ENCODE results near the gene OR2L3. TPM values are rescaled to one million over a fixed set of nuclear protein-coding genes. Genes with fewer than 3 reads are reported as not detected.

OR2L3 gene, protein sequence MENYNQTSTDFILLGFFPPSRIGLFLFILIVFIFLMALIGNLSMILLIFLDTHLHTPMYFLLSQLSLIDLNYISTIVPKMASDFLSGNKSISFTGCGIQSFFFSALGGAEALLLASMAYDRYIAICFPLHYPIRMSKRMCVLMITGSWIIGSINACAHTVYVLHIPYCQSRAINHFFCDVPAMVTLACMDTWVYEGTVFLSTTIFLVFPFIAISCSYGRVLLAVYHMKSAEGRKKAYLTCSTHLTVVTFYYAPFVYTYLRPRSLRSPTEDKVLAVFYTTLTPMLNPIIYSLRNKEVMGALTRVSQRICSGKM
- polyA plus RNA-seq, result not detected

DNA sequence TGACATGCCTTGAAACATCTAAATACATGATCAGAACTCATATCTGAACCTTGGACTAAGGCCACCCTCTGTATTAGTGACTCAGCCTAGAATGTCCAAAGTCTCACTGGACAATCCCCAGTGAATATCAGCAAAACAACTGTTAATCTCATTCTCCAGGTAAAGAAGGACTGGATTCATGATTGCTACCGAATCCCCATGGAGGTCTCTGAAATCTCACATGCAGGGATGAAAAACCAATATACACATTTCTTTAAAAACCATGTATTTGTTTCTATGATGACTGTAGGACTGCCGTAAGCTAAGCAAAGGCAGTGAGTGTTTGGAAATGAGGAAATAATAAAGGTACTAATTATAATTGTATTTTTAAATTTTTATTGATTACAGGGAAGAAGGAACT, at the start of gene OR2L3:
OR2L3 (plus strand) TSS at position 301 of the 400 bp plus-strand sequence. CDS start 13,846 bp downstream, outside the sequence.
- H3K36me3 Mint-ChIP-seq, result peaks cover 0 to 3% (median 0%) of the 10 kb centered on the region in 3 donors
- H3K27me3 Mint-ChIP-seq (ENCODE audit: low read depth in 3 of 3), result peaks cover 0 to 2% (median 2%) of the 10 kb centered on the region in 3 donors
- H3K9me3 Mint-ChIP-seq, result peaks cover 7 to 44% (median 13%) of the 10 kb centered on the region in 6 donors
- DNase-seq, result no peak
- no peaks in the 10 kb centered on the region for H3K4me1 Mint-ChIP-seq
- H3K27ac Mint-ChIP-seq, result no peak within 1 kb of the TSS
- H3K4me3 Mint-ChIP-seq, result no peak within 1 kb of the TSS

DNA sequence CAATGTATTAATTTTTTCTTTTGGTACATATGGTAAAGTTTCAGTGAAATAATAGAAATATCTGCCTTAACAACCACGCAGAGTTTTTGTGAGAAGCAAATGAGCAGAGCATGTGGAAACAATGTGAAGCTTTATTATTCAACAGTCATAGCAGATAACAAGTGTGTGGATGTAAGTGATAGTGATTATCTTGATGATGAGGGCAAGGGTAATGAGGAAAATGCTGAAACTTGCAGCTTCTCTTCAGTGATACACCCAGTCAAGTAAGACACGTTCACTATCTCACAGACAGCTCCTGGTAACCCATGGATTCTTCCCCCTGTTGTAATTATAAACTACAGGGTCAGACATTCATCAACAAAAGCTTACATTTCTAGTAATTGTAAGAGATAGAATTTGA, 47.8 kb upstream of the OR2L3 start:
- H3K9me3 Mint-ChIP-seq, result peaks cover 2 to 13% (median 6%) of the 10 kb centered on the region in 6 donors

DNA sequence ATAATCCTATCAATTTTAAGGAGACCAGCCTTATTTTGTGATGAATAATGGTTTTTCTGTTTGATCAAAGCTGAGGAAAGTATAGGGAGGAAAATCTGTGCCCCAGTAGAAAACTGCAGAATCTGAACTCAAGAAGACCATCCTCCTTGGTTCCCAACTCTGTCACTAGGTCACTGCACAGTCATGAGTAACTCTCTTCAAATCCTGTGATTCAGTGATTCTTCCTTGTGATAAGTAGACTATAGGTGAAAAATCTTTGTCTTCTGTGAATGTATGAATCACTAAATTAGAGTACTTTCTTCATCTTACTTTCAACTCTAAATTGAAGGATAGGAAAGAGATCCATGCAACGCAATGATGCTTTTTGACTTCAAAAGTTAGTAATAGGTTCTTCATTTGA, 46.5 kb upstream of the OR2L3 start:
- H3K4me1 Mint-ChIP-seq, result no peaks in the 10 kb centered on the region
- H3K27ac Mint-ChIP-seq, result no peak overlapping the region
- H3K9me3 Mint-ChIP-seq, result peaks cover 0 to 14% (median 7%) of the 10 kb centered on the region in 6 donors
- H3K36me3 Mint-ChIP-seq, result no peaks in the 10 kb centered on the region
- no peak overlapping the region for H3K4me3 Mint-ChIP-seq
- no peak for DNase-seq
- peaks cover 0 to 2% (median 0%) of the 10 kb centered on the region in 3 donors for H3K27me3 Mint-ChIP-seq (ENCODE audit: low read depth in 3 of 3)

More for the DNA sequence above, 47.8 kb upstream of the OR2L3 start:
- H3K4me1 Mint-ChIP-seq, result no peaks in the 10 kb centered on the region
- H3K36me3 Mint-ChIP-seq, result no peaks in the 10 kb centered on the region
- H3K4me3 Mint-ChIP-seq, result no peak overlapping the region
- no peak overlapping the region for H3K27ac Mint-ChIP-seq
- DNase-seq, result no peak
- H3K27me3 Mint-ChIP-seq (ENCODE audit: low read depth in 3 of 3), result peaks cover 0 to 2% (median 0%) of the 10 kb centered on the region in 3 donors

DNA sequence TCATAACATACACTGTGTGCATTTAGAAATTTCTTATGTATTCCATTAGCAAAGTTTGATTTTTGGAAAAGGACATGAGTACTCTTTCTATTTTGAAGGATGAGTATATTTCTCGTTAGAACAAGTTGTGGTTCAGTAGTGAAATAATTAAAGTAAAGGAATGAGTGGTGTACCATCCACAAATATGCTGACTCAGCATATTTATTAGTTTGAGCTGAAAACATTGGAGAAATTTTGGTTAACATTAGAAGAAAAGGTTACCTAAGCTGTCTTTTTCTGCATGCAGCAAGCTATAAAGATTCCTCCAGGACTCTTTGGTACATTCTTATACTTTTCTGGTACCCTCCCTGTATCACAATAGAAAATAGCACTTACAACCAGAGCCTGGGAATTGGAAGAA, 38.9 kb upstream of the OR2L3 start:
- no peak for DNase-seq
- Mint-ChIP-seq H3K4me3 (no peak overlapping the region), H3K27ac (no peak overlapping the region), H3K9me3 (peaks cover 20 to 53% (median 39%) of the 10 kb centered on the region in 6 donors), H3K36me3 (peaks cover 0 to 5% (median 0%) of the 10 kb centered on the region in 3 donors), H3K27me3 (ENCODE audit: low read depth in 3 of 3) (peaks cover 0 to 5% (median 3%) of the 10 kb centered on the region in 3 donors), H3K4me1 (no peaks in the 10 kb centered on the region)

DNA sequence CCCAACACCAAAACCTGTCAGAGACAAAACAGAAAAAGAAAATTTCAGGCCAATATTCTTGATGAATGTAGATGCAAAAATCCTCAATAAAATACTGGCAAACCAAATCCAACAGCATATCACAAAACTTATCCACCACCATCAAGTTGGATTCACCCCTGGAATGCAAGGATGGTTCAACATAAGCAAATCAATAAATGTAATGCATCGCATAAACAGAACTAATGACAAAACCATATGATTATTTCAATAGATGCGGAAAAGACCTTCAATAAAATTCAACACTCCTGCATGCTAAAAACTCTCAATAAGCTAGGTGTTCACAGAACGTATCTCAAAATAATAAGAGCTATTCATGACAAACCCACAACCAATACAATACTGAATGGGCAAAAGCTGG, 37.0 kb upstream of the OR2L3 start:
- peaks cover 0 to 5% (median 0%) of the 10 kb centered on the region in 3 donors for H3K36me3 Mint-ChIP-seq
- H3K9me3 Mint-ChIP-seq, result peaks cover 20 to 42% (median 34%) of the 10 kb centered on the region in 6 donors
- no peak for DNase-seq
- peaks cover 0 to 5% (median 3%) of the 10 kb centered on the region in 3 donors for H3K27me3 Mint-ChIP-seq (ENCODE audit: low read depth in 3 of 3)
- no peak overlapping the region for H3K4me3 Mint-ChIP-seq
- H3K4me1 Mint-ChIP-seq, result no peaks in the 10 kb centered on the region
- no peak overlapping the region for H3K27ac Mint-ChIP-seq

DNA sequence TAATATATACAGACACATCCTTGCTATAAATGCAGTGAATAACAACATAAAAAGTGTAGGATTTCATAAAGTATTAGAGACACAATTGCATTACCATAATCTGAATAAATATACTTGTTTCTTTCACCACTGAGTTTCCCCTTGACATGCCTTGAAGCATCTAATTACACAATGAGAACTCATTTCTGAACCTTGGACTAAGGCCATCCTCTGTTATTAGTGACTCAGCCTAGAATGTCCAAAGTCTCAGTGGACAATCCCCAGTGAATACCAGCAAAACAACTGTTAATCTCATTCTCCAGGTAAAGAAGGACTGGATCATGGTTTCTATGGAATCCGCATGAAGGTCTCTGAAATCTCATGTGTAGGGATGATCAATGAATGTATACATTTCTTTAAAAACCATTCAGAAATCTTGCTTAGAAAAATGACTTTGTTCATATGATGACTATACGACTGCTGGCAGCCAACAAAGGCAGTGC, 33.4 kb upstream of the OR2L3 start, which contains the start of gene OR2L5:
OR2L5 (plus strand) TSS at position 432 of the 482 bp plus-strand sequence. CDS start 8,288 bp downstream, outside the sequence.
- Mint-ChIP-seq H3K4me1 (no peaks in the 10 kb centered on the region), H3K27ac (no peak within 1 kb of the TSS), H3K4me3 (no peak within 1 kb of the TSS), H3K27me3 (ENCODE audit: low read depth in 3 of 3) (peaks cover 0 to 2% (median 1%) of the 10 kb centered on the region in 3 donors), H3K36me3 (peaks cover 0 to 4% (median 0%) of the 10 kb centered on the region in 3 donors), H3K9me3 (peaks cover 18 to 52% (median 34%) of the 10 kb centered on the region in 6 donors)
- no peak for DNase-seq

DNA sequence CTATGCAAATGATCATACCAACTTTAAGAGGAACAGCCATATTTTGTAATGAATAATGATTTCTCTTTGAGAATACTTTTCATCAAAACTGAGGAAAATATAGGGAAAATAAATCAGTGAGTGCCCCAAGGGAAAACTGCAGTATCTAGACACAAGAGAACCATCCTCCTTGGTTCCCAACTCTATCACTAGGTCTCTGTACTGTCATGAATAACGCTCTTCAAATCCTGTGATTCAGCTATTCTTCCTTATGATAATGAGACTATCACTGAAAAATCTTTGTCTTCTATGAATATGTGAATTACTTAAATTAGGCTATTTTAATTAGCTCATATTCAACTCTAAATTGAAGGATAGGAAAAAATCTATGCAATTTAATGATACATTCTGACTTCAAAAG, 30.8 kb upstream of the OR2L3 start:
- Mint-ChIP-seq H3K4me1 (no peaks in the 10 kb centered on the region), H3K36me3 (peaks cover 0 to 4% (median 0%) of the 10 kb centered on the region in 3 donors)

DNA sequence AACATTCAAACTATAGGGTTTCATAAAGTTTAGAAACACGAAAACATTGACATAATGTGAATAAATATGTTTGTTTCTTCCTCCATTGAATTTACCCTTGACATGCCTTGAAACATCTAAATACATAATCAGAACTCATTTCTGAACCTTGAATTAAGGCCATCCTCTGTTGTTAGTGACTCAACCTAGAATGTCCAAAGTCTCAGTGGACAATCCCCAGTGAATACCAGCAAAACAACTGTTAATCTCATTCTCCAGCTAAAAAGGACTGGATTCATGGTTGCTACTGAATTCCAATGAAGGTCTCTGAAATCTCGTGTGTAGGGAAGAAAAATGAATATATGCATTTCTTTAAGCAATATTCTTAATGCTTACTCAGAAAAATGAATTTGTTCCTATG, 16.9 kb upstream of the OR2L3 start, which contains the start of gene OR2L2:
OR2L2 (plus strand) TSS at position 301 of the 400 bp plus-strand sequence. CDS start 8,198 bp downstream, outside the sequence.
- peaks cover 0 to 6% (median 3%) of the 10 kb centered on the region in 3 donors for H3K36me3 Mint-ChIP-seq
- peaks cover 0 to 2% (median 0%) of the 10 kb centered on the region in 3 donors for H3K27me3 Mint-ChIP-seq (ENCODE audit: low read depth in 3 of 3)
- H3K4me3 Mint-ChIP-seq, result no peak within 1 kb of the TSS
- peaks cover 14 to 52% (median 24%) of the 10 kb centered on the region in 6 donors for H3K9me3 Mint-ChIP-seq
- DNase-seq, result no peak
- H3K27ac Mint-ChIP-seq, result no peak within 1 kb of the TSS
- no peaks in the 10 kb centered on the region for H3K4me1 Mint-ChIP-seq

More for the DNA sequence above, 30.8 kb upstream of the OR2L3 start:
- Mint-ChIP-seq H3K4me3 (no peak overlapping the region), H3K9me3 (peaks cover 8 to 29% (median 15%) of the 10 kb centered on the region in 6 donors), H3K27ac (no peak overlapping the region), H3K27me3 (ENCODE audit: low read depth in 3 of 3) (no peaks in the 10 kb centered on the region)
- DNase-seq, result no peak

DNA sequence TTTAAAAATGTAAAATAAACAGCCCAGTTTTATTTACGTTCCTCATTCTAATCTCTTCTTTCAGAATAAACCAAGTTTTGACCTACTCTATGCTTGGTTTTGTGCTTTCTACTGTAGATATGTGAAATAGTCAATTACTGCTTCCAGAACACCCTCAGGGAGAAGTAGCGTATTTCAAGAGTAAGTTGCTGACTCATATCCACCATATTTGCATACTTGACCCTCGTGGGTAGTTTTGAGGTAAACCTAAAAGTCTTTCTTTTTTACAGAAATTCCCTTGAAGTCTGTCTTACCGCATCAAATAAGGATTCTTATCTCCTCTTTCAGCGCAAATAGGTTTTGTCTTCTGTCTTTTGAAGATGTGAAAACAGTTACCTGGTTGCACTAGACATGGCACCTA, 1.4 kb upstream of the OR2L3 start:
- H3K27me3 Mint-ChIP-seq (ENCODE audit: low read depth in 3 of 3), result peaks cover 0 to 2% (median 0%) of the 10 kb centered on the region in 3 donors
- no peak overlapping the region for H3K4me3 Mint-ChIP-seq
- peaks cover 0 to 3% (median 0%) of the 10 kb centered on the region in 3 donors for H3K36me3 Mint-ChIP-seq
- H3K27ac Mint-ChIP-seq, result no peak overlapping the region
- peaks cover 5 to 37% (median 18%) of the 10 kb centered on the region in 6 donors for H3K9me3 Mint-ChIP-seq
- DNase-seq, result no peak
- no peaks in the 10 kb centered on the region for H3K4me1 Mint-ChIP-seq

DNA sequence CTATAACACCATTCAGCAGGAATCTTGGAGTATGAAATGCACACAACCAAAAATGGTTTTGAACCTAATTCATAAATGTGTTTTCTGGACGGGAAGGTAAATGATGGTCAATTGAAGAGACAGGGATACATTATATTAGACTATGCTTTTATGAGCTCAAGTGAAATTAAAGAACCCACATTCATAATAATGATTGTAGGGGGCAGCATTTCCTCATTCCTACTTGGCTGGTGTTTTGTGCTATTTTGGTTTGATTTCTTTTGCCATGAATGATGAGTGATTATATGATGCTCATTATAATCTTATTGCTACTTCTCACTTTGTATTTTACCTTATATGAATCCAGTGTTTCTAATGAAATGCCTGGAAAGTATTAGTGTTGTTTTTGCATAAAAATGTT, 372 bp downstream of the OR2L3 start:
- H3K36me3 Mint-ChIP-seq, result peaks cover 0 to 3% (median 0%) of the 10 kb centered on the region in 3 donors
- no peak overlapping the region for H3K27ac Mint-ChIP-seq
- DNase-seq, result no peak
- peaks cover 0 to 2% (median 2%) of the 10 kb centered on the region in 3 donors for H3K27me3 Mint-ChIP-seq (ENCODE audit: low read depth in 3 of 3)
- peaks cover 7 to 44% (median 13%) of the 10 kb centered on the region in 6 donors for H3K9me3 Mint-ChIP-seq
- no peaks in the 10 kb centered on the region for H3K4me1 Mint-ChIP-seq
- no peak overlapping the region for H3K4me3 Mint-ChIP-seq

DNA sequence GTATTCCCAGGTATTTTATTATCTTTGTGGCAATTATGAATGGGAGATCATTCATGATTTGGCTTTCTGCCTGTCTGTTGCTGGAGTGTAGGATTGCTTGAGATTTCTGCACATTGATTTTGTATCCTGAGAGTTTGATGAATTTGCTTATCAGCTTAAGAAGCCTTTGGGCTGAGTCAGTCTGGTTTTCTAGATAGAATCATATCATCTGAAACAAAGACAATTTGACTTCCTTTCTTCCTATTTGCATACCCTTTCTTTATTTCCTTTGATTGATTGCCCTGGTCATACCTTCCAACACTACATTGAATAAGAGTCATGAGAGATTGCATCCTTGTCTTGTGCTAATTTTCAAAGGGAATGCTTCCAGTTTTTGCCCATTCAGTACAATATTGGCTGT, 8.0 kb downstream of the OR2L3 start:
- H3K27ac Mint-ChIP-seq, result no peak overlapping the region
- no peak overlapping the region for H3K4me3 Mint-ChIP-seq
- H3K9me3 Mint-ChIP-seq, result peaks cover 16 to 42% (median 23%) of the 10 kb centered on the region in 6 donors
- peaks cover 0 to 2% (median 2%) of the 10 kb centered on the region in 3 donors for H3K27me3 Mint-ChIP-seq (ENCODE audit: low read depth in 3 of 3)
- DNase-seq, result no peak
- H3K36me3 Mint-ChIP-seq, result peaks cover 0 to 4% (median 0%) of the 10 kb centered on the region in 3 donors
- H3K4me1 Mint-ChIP-seq, result no peaks in the 10 kb centered on the region

DNA sequence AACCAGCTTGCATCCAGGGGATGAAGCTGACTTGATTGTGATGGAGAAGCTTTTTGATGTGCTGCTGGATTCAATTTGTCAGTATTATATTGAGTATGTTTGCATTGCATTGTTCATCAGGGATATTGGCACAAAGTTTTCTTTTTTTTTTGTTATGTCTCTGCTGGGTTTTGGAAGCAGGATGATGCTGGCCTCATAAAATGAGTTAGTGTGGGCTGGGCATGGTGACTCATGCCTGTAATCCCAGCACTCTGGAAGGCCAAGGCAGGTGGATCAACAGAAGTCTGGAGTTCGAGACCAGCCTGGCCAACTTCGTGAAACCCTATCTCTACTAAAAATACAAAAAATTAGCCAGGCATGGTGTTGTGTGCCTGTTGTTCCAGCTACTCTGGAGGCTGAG, 8.6 kb downstream of the OR2L3 start:
- H3K4me1 Mint-ChIP-seq, result no peaks in the 10 kb centered on the region
- H3K27ac Mint-ChIP-seq, result no peak overlapping the region
- H3K27me3 Mint-ChIP-seq (ENCODE audit: low read depth in 3 of 3), result peaks cover 0 to 2% (median 2%) of the 10 kb centered on the region in 3 donors
- no peak overlapping the region for H3K4me3 Mint-ChIP-seq
- DNase-seq, result no peak
- peaks cover 16 to 42% (median 23%) of the 10 kb centered on the region in 6 donors for H3K9me3 Mint-ChIP-seq
- peaks cover 0 to 4% (median 0%) of the 10 kb centered on the region in 3 donors for H3K36me3 Mint-ChIP-seq

DNA sequence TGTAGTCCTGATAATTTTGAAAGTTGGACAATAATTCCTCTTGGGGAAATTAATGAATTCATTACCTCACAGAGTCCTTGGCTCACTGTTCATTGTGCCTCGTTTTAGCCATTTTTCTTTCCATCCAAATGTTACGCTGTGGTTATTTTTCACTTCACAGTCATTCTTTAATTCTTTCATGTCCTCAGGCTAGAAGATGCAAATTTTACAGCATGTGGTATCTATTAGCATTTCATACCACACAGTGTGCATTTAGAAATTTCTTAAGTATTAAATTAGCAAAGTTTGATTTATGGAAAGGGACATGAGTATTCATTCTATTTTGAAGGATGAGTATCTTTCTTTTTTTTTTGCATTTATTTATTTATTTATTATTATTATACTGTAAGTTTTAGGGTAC, 18.4 kb downstream of the OR2L3 start:
- no peak for DNase-seq
- H3K27me3 Mint-ChIP-seq (ENCODE audit: low read depth in 3 of 3), result peaks cover 0 to 2% (median 0%) of the 10 kb centered on the region in 3 donors
- H3K36me3 Mint-ChIP-seq, result peaks cover 0 to 4% (median 0%) of the 10 kb centered on the region in 3 donors
- H3K27ac Mint-ChIP-seq, result no peak overlapping the region
- H3K9me3 Mint-ChIP-seq, result peaks cover 4 to 30% (median 8%) of the 10 kb centered on the region in 6 donors
- H3K4me1 Mint-ChIP-seq, result no peaks in the 10 kb centered on the region
- H3K4me3 Mint-ChIP-seq, result no peak overlapping the region

DNA sequence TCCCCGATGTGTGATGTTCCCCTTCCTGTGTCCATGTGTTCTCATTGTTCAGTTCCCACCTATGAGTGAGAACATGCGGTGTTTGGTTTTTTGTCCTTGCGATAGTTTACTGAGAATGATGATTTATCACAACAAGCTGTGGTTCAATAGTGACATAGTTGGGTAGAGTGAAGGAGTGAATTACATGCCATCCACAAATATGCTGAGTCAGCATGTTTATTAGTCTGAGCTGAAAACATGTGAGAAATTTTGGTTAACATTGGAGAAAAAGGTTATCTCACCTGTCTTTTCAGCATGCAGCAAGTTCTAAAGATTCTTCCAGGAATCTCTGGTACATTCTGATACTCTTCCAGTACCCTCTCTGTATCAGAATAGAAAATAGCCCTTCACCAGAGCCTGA, 19.0 kb downstream of the OR2L3 start:
- H3K4me3 Mint-ChIP-seq, result no peak overlapping the region
- H3K9me3 Mint-ChIP-seq, result peaks cover 6 to 28% (median 9%) of the 10 kb centered on the region in 6 donors
- no peaks in the 10 kb centered on the region for H3K4me1 Mint-ChIP-seq
- H3K27me3 Mint-ChIP-seq (ENCODE audit: low read depth in 3 of 3), result peaks cover 0 to 2% (median 0%) of the 10 kb centered on the region in 3 donors
- no peak overlapping the region for H3K27ac Mint-ChIP-seq
- peaks cover 0 to 4% (median 0%) of the 10 kb centered on the region in 3 donors for H3K36me3 Mint-ChIP-seq
- no peak for DNase-seq
